ENCODE results near the gene ID3. TPM values are rescaled to one million over a fixed set of nuclear protein-coding genes. Genes with fewer than 3 reads are reported as not detected.

Gene ID3
- total and polyA plus RNA-seq, 2 of the 8 experiments (the other 6 are each of a cell fraction or from before 2014, with no cell fraction given) = 240 to 304 TPM

DNA sequence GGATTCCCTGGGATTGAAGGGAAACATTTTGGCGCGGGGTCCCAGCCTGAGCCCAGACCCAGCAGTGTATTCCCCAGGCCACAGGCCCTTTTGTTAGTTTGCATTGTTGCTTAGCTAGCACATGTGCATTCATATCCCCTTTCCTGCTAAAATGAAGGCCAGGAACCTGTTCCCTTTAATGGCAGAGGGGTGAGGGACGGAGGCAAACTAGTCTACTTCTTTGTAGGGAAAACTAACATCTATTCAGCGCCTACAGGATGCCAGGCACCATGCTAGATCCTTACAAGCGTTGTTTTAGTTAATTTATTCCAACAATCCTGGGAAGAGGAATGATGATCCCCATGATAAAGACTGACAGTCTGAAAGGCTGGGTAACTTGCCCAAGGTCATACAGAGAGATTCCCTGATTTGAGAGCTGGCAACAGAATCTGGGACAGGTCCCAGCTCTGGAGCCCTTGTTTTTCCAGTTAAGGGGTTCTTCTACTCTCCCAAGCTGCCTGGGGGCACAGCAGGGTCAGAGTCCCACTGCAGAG lies 27.7 kb downstream of the ID3 start:
- DNase-seq (ENCODE audit: low read depth in 1 of 2, low spot score in 2 of 2) (no peak), FAIRE-seq (no peak)
- no peaks in the 10 kb centered on the region for H3K9me3 ChIP-seq (ENCODE audit: insufficient read depth in 2 of 2, low read depth in 1 of 2, low read length in 1 of 2)
- no peaks in the 10 kb centered on the region for H3K36me3 ChIP-seq (ENCODE audit: control insufficient read depth in 2 of 4, insufficient read depth in 4 of 4, low read length in 3 of 4)
- H3K4me3 ChIP-seq (ENCODE audit: extremely low read depth in 1 of 4, insufficient read depth in 2 of 4, low read depth in 3 of 4, low read length in 4 of 4) = peak overlapping the region in 2 of 4 experiments; percentile 32 to 78; a peak in 5 of 8 replicates
- H3K23ac ChIP-seq (ENCODE audit: insufficient read length) = no peak overlapping the region
- H3K23me2 ChIP-seq (ENCODE audit: low read depth, low read length) = peaks cover 8% of the 10 kb centered on the region; the same call in 1 of the 2 replicates
- H3K14ac ChIP-seq (ENCODE audit: insufficient read length) = no peak overlapping the region
- H2BK12ac ChIP-seq (ENCODE audit: low read depth, low read length) = peak overlapping the region; percentile 0; the same call in 1 of the 2 replicates
- H3K4me2 ChIP-seq (ENCODE audit: insufficient read depth in 1 of 2, low read depth in 2 of 2, low read length in 2 of 2) = peak overlapping the region; percentile 35 to 67
- peaks cover 0 to 3% of the 10 kb centered on the region in 2 experiments; a peak in 1 of 4 replicates for H3K79me2 ChIP-seq (ENCODE audit: control insufficient read depth in 1 of 2, insufficient read depth in 2 of 2, low read length in 2 of 2)
- H3K79me1 ChIP-seq (ENCODE audit: low read depth, low read length) = no peaks in the 10 kb centered on the region
- H4K20me1 ChIP-seq (replicated peaks in 1 of 2; ENCODE audit: control insufficient read depth in 1 of 2, insufficient read depth in 2 of 2, low read length in 2 of 2) = peaks cover 3 to 7% of the 10 kb centered on the region in 2 experiments
- H2AFZ ChIP-seq (ENCODE audit: low read length) = peak overlapping the region; percentile 78
- H2BK20ac ChIP-seq (ENCODE audit: low read length) = no peak overlapping the region
- H3K18ac ChIP-seq (ENCODE audit: extremely low read depth, low read length) = peak overlapping the region; percentile 71
- no peak overlapping the region for H4K5ac ChIP-seq (ENCODE audit: insufficient read length, low read depth, low read length)
- no peak overlapping the region for H2BK15ac ChIP-seq (ENCODE audit: low read length)
- H3K27ac ChIP-seq (ENCODE audit: low read depth, low read length) = no peak overlapping the region
- no peak overlapping the region for H2BK120ac ChIP-seq (replicated peaks; ENCODE audit: low read depth, low read length)
- WGBS, 2 experiments (ENCODE audit: extremely low coverage in 1 of 2, insufficient coverage in 1 of 2, insufficient read length in 1 of 2, insufficient replicate concordance in 2 of 2, low coverage in 1 of 2, low lambda C conversion rate in 2 of 2, missing lambda C conversion rate in 1 of 2) = 28% methylated on average over 5 of the region's 5 CpGs; no CpG with 5 or more reads in 1 of the 2 experiments
- peak overlapping the region in 2 of 4 experiments; percentile 35 to 39; a peak in 2 of 7 replicates for H3K9ac ChIP-seq (replicated peaks in 1 of 4; ENCODE audit: extremely low read depth in 1 of 4, low read depth in 3 of 4, low read length in 3 of 4)
- POLR2A ChIA-PET (ENCODE audit: partially characterized antibody) = interaction anchor here (0.8 to 2.4 kb wide), 10 partner anchors 9 to 160 kb away, joined by 3 to 8 read pairs (median 4); partner anchors contain the start of gene RPL11
- peaks cover 2 to 8% (median 7%) of the 10 kb centered on the region in 4 experiments; a peak in 5 of 7 replicates for H3K4me1 ChIP-seq (replicated peaks in 1 of 4; ENCODE audit: control insufficient read depth in 3 of 4, insufficient read depth in 4 of 4, low read length in 3 of 4)
- H4K8ac ChIP-seq (ENCODE audit: extremely low read depth, insufficient read depth, low read length) = no peak overlapping the region
- CTCF ChIA-PET (ENCODE audit: partially characterized antibody) = interaction anchor here (0.9 to 16.2 kb wide), 10 partner anchors 9 to 134 kb away, joined by 3 to 230 read pairs (median 6); no protein-coding TSS in a partner anchor
- H3K27me3 ChIP-seq (replicated peaks in 1 of 4; ENCODE audit: control insufficient read depth in 3 of 4, extremely low read depth in 1 of 4, insufficient read depth in 3 of 4, low read length in 3 of 4) = peaks cover 3 to 27% (median 18%) of the 10 kb centered on the region in 4 experiments
- no peak overlapping the region for H4K91ac ChIP-seq (replicated peaks; ENCODE audit: insufficient read length, low read length)
- TF ChIP-seq ASH2L (IDR thresholded peaks at IDR 0.05; ENCODE audit: low read length) (no peak), BCL11A (IDR thresholded peaks at IDR 0.05; ENCODE audit: low read depth in 2 of 2, low read length in 2 of 2) (no peak), TAF7 (optimal IDR thresholded peaks at IDR 0.05; ENCODE audit: borderline replicate concordance, low read depth, low read length) (peak; percentile 8), TCF12 (IDR thresholded peaks at IDR 0.05; ENCODE audit: low read depth, low read length) (0 out of 2 replicates have a peak, but pooled peaks have one; percentile 1), POU5F1 (IDR thresholded peaks at IDR 0.05; ENCODE audit: low read depth, low read length) (no peak)
- TF ChIP-seq, protein P1, sequence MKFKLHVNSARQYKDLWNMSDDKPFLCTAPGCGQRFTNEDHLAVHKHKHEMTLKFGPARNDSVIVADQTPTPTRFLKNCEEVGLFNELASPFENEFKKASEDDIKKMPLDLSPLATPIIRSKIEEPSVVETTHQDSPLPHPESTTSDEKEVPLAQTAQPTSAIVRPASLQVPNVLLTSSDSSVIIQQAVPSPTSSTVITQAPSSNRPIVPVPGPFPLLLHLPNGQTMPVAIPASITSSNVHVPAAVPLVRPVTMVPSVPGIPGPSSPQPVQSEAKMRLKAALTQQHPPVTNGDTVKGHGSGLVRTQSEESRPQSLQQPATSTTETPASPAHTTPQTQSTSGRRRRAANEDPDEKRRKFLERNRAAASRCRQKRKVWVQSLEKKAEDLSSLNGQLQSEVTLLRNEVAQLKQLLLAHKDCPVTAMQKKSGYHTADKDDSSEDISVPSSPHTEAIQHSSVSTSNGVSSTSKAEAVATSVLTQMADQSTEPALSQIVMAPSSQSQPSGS (IDR thresholded peaks at IDR 0.05; ENCODE audit: low read length) = no peak
- H2AK5ac ChIP-seq (ENCODE audit: low read depth, low read length) = no peak overlapping the region
- H3K4ac ChIP-seq (replicated peaks; ENCODE audit: insufficient read length, low read depth, low read length) = no peak overlapping the region
- H3K56ac ChIP-seq (replicated peaks; ENCODE audit: insufficient read length, low read depth, low read length) = no peak overlapping the region
- H2BK5ac ChIP-seq (ENCODE audit: low read depth, low read length) = no peak overlapping the region

All from H1 (cell line).